VCaP (cell line): ENCODE measurements around the gene CABLES2.

Source experiments
- H3K27ac ChIP-seq: fragments of 450-650 bp; 2 replicates; pipeline ENCODE4 v1.5.1; 2017
- CTCF ChIP-seq: fragments of 450-650 bp; conservative IDR thresholded peaks from 2 replicates; pipeline ENCODE4 v1.5.1; 2017; ENCODE audit warnings: mild to moderate bottlenecking, moderate library complexity

CABLES2 gene

GRCh38 chr20:62389601-62390087, 17.4 kb downstream of the CABLES2 start:
- TF ChIP-seq CTCF: no peak
- peak overlapping the region; percentile 92 for H3K27ac ChIP-seq

- peak; percentile 20; the same call in 1 of the 2 replicates for TF ChIP-seq CTCF
- peak overlapping the region; percentile 92 for H3K27ac ChIP-seq
Measured at GRCh38 chr20:62388839-62389600, 18.1 kb downstream of the CABLES2 start.

- TF ChIP-seq CTCF: no peak
- peak overlapping the region; percentile 92 for H3K27ac ChIP-seq
Measured at GRCh38 chr20:62387933-62388635, 19.0 kb downstream of the CABLES2 start.

GRCh38 chr20:62387219-62387913, 19.7 kb downstream of the CABLES2 start:
- H3K27ac ChIP-seq: peak overlapping the region; percentile 92
- no peak for TF ChIP-seq CTCF

GRCh38 chr20:62386383-62387218, 20.5 kb downstream of the CABLES2 start, which contains the start of gene RPS21:
RPS21 (plus strand) TSS chr20:62387103; CDS start chr20:62387339, 236 bp downstream.
- H3K27ac ChIP-seq: peak within 1 kb of the TSS; percentile 92
- no peak for TF ChIP-seq CTCF

- H3K27ac ChIP-seq: no peak overlapping the region
- peak; percentile 98 for TF ChIP-seq CTCF
Measured at GRCh38 chr20:62382306-62383198, 24.5 kb downstream of the CABLES2 start.
